K562 (cell line): ENCODE data around the gene TCP10L. TPM values are rescaled to one million over a fixed set of nuclear protein-coding genes. Genes with fewer than 3 reads are reported as not detected.

ENCODE experiments used
- CTCF ChIP-seq, 3 experiments: IDR thresholded peaks in 2 of 3; conservative IDR thresholded peaks in 1 of 3; 2 replicates each; pipeline ENCODE4 v1.5.1; 2011 to 2012; ENCODE audit warnings: low read length in 3 of 3, mild to moderate bottlenecking in 3 of 3, control low read depth in 2 of 3, improper control_type of control experiment in 1 of 3, inconsistent platforms in 1 of 3, low read depth in 1 of 3, mixed read lengths in 1 of 3, moderate library complexity in 1 of 3; ENCODE audit not compliant: insufficient read depth in 2 of 3
- DACH1 ChIP-seq: fragments of 450-650 bp; IDR thresholded peaks from 2 replicates; pipeline ENCODE4 v1.6.1; 2018; ENCODE audit not compliant: partially characterized antibody
- GATAD2B ChIP-seq: fragments of 450-650 bp; IDR thresholded peaks from 2 replicates; pipeline ENCODE4 v1.6.1; 2017; ENCODE audit warnings: mild to moderate bottlenecking, borderline replicate concordance
- HMGXB4 ChIP-seq: sonication (generic); formaldehyde crosslinking; IDR thresholded peaks from 2 replicates; pipeline ENCODE4 v1.8.1; 2023; ENCODE audit warnings: mild to moderate bottlenecking, missing genetic modification reagents
- MAFK ChIP-seq: IDR thresholded peaks from 2 replicates; pipeline ENCODE4 v1.6.1; 2011; ENCODE audit warnings: low read length, improper control_type of control experiment
- MIER1 ChIP-seq: fragments of 450-650 bp; IDR thresholded peaks from 2 replicates; pipeline ENCODE4 v1.6.1; 2016; ENCODE audit warnings: antibody characterized with exemption, mild to moderate bottlenecking, low read depth
- NFE2 ChIP-seq: IDR thresholded peaks from 2 replicates; pipeline ENCODE4 v1.6.1; 2014; ENCODE audit warnings: antibody characterized with exemption, low read depth
- NKRF ChIP-seq: fragments of 450-650 bp; IDR thresholded peaks from 2 replicates; pipeline ENCODE4 v1.6.1; 2016; ENCODE audit warnings: borderline replicate concordance
- RBFOX2 ChIP-seq: fragments of 200-400 bp; formaldehyde crosslinking; IDR thresholded peaks from 2 replicates; pipeline ENCODE4 v1.6.1; 2017; ENCODE audit warnings: low read depth, mild to moderate bottlenecking, low read length, moderate library complexity
- TRIM28 ChIP-seq: fragments of 450-650 bp; IDR thresholded peaks from 2 replicates; pipeline ENCODE4 v1.6.1; 2017
- WHSC1 ChIP-seq: IDR thresholded peaks from one replicate; pipeline ENCODE4 v1.6.1; 2012; ENCODE audit warnings: low read length, control low read depth, inconsistent platforms
- ZBTB2 ChIP-seq: fragments of 450-650 bp; IDR thresholded peaks from 2 replicates; pipeline ENCODE4 v1.6.1; 2016; ENCODE audit warnings: antibody characterized with exemption
- polyA plus RNA-seq, 8 experiments: library from polyadenylated mRNA; depleted of rRNA in 4 of 8; stranded (reverse) in 5 of 8; unstranded in 3 of 8; fragments of >200 nt; fragmentation: Nextera tagmentation in 2 of 8; fragmentation: Illumina TruSeq in 1 of 8; extraction: Ambion mirVana in 2 of 8; extraction: Trizol in 1 of 8; gene quantifications; 2 replicates each; pipeline versions ENCODE4 v1.2.1 to v1.2.3, GENCODE V29; 2011 to 2014; ENCODE audit warnings: inconsistent platforms in 1 of 8, missing spikeins in 1 of 8
- total RNA-seq, 7 experiments: library from RNA; depleted of rRNA in 6 of 7; stranded (reverse); fragments of >200 nt in 6 of 7; fragmentation: Illumina TruSeq in 2 of 7; extraction: Trizol in 2 of 7; gene quantifications; 2 replicates each; pipeline versions ENCODE4 v1.2.1 to v1.2.3, GENCODE V29; 2011 to 2021; ENCODE audit warnings: low replicate concordance in 1 of 7
- TF ChIP-seq, protein P1 (sequence below): fragments of 450-650 bp; IDR thresholded peaks from 2 replicates; pipeline ENCODE4 v1.7.1; 2018; ENCODE audit warnings: mild to moderate bottlenecking, low read depth; ENCODE audit not compliant: partially characterized antibody
- TF ChIP-seq, protein P2 (sequence below): sonication (generic); formaldehyde crosslinking; IDR thresholded peaks from 2 replicates; pipeline ENCODE4 v1.8.0; 2022; ENCODE audit warnings: mild to moderate bottlenecking, missing genetic modification reagents

The TCP10L gene
- total and polyA plus RNA-seq, 9 of the 15 experiments (the other 6 are each of a cell fraction or from before 2014, with no cell fraction given): 0.34 to 0.91 (median 0.56) TPM; not detected in 2

DNA sequence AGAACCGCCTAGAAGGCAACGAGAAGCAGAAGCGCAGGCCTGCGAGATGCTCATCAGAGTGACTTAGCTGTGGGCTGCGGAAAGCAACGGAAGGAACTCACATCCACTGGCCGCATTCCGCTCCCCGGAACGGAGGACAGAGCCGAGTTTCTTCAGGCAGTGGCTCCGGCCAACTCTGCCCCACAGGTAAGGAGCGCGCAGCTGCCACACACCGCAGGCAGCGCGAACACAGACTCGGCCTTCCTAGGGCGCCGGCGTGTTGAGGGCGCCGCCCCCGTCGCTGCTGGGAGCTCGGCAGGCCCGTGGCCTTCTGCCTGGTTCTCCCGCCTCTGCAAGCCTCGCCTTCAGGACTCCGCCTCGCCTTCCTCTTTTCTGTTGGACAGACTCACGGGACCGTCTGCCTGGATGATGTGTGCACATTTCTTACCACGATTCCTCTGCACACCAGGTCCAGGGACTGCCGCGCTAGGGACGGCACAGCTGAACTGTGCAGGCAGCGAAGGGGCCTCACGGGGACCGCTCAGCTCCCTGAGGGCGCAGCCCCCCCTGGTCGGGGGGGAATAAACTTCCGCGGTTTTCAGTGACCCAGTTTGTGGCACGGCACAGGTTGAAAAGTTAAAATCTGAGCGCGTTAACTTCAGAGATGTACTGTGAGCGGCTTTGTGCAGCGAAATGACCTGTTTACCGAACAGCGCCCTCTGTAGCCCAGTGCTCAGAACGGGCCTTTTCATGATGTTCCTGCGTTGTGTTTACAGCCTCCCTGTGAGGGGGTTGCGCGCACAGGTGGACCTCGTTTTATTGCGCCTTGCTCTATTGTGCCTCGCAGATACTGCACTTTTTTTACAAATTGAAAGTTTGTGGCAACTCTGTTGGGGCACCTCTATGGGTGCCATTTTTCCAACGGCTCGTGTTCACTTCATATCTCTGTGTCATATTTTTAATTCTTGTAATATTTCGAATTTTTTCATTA, 15.8 kb downstream of the TCP10L start (continued):
- TF ChIP-seq, protein P1, sequence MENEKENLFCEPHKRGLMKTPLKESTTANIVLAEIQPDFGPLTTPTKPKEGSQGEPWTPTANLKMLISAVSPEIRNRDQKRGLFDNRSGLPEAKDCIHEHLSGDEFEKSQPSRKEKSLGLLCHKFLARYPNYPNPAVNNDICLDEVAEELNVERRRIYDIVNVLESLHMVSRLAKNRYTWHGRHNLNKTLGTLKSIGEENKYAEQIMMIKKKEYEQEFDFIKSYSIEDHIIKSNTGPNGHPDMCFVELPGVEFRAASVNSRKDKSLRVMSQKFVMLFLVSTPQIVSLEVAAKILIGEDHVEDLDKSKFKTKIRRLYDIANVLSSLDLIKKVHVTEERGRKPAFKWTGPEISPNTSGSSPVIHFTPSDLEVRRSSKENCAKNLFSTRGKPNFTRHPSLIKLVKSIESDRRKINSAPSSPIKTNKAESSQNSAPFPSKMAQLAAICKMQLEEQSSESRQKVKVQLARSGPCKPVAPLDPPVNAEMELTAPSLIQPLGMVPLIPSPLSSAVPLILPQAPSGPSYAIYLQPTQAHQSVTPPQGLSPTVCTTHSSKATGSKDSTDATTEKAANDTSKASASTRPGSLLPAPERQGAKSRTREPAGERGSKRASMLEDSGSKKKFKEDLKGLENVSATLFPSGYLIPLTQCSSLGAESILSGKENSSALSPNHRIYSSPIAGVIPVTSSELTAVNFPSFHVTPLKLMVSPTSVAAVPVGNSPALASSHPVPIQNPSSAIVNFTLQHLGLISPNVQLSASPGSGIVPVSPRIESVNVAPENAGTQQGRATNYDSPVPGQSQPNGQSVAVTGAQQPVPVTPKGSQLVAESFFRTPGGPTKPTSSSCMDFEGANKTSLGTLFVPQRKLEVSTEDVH: peak; percentile 71
- TF ChIP-seq WHSC1 (no peak), CTCF (IDR thresholded peaks at IDR 0.05 in 2 of 3, conservative IDR thresholded peaks at IDR 0.05 in 1 of 3; ENCODE audit: insufficient read depth in 2 of 3, low read depth in 1 of 3, low read length in 3 of 3) (peak; percentile 89 to 98 (median 90)), NKRF (peak; percentile 54; the same call in 1 of the 2 replicates), DACH1 (peak; percentile 8), HMGXB4 (CRISPR knock-in tag) (no peak), ZBTB2 (0 out of 2 replicates have a peak, but pooled peaks have one; percentile 14), GATAD2B (peak; percentile 26; the same call in 1 of the 2 replicates), TRIM28 (no peak), NFE2 (no peak), MAFK (no peak), MIER1 (0 out of 2 replicates have a peak, but pooled peaks have one; percentile 24), RBFOX2 (peak; percentile 62)
- TF ChIP-seq, protein P2, sequence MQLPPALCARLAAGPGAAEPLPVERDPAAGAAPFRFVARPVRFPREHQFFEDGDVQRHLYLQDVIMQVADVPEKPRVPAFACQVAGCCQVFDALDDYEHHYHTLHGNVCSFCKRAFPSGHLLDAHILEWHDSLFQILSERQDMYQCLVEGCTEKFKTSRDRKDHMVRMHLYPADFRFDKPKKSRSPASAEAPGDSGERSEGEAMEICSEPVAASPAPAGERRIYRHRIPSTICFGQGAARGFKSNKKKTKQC (CRISPR knock-in tag): peak; percentile 48
